ENCODE results near the gene DEPDC1.
A peak's percentile ranks its signal among the peaks of the same experiment; 100 is the strongest.
"Not testable (repeated sequence)": the region's sequence is repeated elsewhere in the genome, so short reads cannot be mapped to it uniquely, and the experiment has no call there.

DEPDC1 gene

DNA sequence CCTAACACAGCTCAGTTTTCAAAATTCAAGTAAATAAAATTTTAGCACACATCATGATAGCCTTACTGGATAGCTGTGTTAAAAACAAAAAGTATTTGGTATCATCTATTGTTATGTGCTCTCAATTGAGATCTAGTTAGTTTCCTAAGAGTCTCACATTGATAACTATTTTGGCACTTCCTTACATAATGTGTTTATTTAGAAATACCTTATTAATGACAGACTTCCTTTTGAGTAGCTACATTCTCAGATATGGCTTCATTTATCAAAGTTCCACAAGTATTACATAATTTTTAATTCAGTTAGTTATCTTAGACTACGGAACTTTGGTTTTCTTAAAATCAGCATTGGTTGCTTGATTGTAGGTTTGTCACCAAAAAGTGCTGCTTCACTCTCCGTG lies 20.3 kb downstream of the DEPDC1 start:
- not testable (repeated sequence) for DNase-seq

DNA sequence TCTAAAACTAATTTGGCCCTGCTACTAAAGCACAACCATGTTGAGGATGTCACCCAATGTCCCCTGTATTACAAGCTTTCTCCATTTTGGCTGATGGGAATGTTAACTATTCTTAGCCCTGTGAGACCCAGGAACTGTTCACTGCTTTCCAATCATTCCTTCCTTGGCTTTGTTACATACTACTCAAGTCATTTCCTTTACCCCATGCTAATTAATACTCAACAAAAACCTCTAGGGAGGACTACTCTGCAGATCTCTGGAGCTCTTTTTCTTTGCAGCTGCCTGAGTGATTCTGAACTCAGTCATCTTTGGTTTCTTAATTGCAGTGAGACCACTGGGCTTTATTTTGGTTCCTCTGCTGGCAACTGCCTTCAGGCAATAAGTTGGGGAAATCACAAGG lies 23.8 kb downstream of the DEPDC1 start:
- DNase-seq: no peak

- peak; percentile 8 for DNase-seq
Observed at GRCh38 chr1:68470388-68470970, 26.4 kb downstream of the DEPDC1 start.

DNA sequence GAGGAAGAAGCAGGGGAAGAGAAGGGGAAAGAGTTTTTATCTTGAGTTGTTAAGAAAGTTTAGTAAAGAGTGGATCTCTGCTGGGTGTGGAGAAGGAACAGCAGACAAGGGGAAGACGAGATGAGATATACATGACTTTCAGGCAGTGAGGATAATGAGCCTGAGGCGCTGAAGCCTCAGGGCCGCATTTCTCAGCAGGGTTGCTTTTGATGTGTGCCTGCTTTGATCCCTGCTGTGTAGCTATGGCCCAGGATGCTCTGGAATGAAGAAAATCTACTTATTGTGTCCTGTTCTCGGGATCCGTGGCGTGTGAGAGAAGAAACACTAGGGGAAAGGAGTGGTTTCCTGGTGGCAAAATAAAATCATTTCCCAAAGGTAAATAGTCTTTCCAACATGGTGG lies 32.0 kb downstream of the DEPDC1 start:
- DNase-seq: no peak

- DNase-seq: no peak
Observed at GRCh38 chr1:68460935-68461334, 35.9 kb downstream of the DEPDC1 start.

DNA sequence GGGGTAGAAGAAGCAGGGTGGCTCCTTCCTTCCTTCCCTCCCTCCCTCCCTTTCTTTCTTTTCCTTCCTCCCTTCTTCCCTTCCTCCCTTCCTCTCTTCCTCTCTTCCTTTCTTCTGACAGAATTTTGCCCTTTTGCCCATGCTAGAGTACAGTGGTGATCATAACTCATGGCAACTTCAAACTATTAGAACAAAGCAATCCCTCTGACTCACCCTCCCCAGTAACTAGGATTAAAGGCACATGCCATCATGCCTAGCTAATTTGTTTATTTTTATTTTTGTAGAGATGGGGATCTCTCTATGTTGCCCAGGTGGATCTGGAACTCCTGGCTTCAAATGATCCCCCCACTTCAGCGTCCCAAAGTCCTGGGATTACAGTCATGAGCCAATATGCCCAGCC lies 37.1 kb downstream of the DEPDC1 start:
- DNase-seq: no peak

DNA sequence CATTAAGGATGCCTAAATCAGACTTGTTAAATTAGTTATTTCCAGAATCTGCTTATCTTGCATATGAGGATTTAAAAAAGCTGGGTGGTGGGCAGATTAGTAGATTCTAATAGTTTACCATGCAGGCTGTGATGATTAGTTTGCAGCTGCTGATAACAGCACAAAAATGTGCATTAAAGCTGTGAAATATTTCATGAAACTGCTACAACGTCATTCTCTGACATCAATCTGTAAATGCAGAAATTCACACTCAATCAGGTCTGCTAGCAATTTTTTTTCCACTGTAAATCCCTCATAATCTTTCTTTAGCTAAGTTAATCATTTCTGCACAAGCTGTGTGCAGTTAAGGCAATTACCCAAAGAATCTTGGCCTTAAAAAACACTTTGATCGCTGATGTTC lies 37.8 kb downstream of the DEPDC1 start:
- no peak for DNase-seq

DNA sequence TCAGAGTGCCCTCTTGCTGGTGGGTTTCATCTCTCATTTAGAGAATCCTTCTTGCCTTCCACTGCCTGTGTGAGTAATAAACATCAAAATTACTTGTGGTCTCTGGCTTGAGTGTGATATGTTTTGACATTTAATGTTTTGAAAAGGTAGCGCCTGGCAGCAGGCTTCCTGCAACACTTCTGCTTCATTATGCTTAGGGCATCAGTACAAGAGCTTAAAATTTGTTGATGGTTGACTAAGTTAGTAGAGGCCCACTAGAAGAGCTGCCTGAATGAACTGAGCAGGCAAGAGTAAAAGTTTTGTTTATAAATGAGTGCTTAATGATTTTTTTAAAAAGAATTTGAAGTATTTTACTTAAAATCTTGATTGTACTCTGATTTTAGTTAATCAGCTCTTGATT lies 40.7 kb downstream of the DEPDC1 start:
- no peak for DNase-seq

GRCh38 chr1:68454534-68454933 lies 42.3 kb downstream of the DEPDC1 start:
- no peak for DNase-seq

- no peak for DNase-seq
Observed at GRCh38 chr1:68453060-68453670, 43.7 kb downstream of the DEPDC1 start.

DNA sequence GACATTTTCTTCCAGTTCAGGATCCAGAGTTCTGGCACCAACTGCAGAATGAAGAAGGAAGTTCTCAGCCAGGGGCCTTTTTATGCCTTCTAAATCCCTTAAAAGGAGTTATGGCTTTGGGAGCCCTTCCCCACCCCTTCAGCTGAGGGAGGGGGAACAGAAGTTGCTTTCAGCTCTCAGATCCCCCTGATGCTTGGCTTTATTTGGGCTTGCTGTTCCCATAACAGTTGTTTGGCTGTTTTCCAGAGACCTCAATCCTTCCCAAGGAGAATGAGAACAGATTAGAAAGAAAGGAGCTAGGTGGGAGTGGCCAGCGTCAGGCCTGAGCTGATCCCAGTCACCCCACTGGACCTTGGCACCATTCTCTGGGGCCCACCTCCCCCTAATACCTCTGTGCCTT lies 47.0 kb downstream of the DEPDC1 start, which contains the start of gene RPE65:
TSS of gene RPE65 (minus strand) at position 54 of the 400 bp plus-strand sequence. CDS start at position 5, 49 bp downstream.
- no peak for DNase-seq

GRCh38 chr1:68448365-68448764 lies 48.5 kb downstream of the DEPDC1 start:
- DNase-seq: no peak

DNA sequence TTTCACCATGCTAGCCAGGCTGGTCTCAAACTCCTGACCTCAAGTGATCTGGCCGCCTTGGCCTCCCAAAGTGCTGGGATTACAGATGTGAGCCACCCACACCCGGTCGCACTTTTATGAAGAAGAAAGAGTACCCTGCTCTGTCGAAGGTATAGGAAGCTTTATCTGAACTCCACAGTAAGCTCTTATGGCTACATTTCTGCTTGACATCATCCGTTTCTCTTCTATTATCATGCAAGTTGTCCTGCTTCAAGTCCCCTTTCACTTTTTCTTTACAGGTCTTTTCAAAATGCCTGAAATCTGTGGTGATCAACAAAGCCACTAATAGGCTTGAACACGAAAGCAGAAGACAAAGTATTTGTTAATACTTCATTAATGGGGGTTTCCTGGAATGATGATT lies 51.2 kb downstream of the DEPDC1 start:
- no peak for DNase-seq

GRCh38 chr1:68442822-68443556 lies 53.9 kb downstream of the DEPDC1 start:
- peak; percentile 34 for DNase-seq

DNA sequence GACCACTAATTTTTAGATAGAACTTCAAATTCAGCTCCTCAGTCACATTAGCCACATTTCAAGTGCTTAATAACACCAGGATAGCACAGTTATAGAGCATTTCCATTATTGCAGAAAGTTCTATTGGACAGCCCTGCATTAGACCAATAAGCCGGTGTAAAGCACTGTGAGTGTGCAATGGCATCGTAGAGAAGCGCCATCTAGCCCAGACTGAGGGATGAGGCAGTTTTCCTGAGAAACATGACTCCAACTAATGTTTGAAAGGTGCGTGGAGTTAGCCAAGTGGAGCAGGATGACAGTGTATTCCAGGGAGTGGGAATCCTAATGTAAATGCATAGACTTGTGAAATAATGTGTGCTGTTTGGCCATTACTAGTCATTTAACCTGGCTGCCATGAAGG lies 54.9 kb downstream of the DEPDC1 start:
- no peak for DNase-seq

DNA sequence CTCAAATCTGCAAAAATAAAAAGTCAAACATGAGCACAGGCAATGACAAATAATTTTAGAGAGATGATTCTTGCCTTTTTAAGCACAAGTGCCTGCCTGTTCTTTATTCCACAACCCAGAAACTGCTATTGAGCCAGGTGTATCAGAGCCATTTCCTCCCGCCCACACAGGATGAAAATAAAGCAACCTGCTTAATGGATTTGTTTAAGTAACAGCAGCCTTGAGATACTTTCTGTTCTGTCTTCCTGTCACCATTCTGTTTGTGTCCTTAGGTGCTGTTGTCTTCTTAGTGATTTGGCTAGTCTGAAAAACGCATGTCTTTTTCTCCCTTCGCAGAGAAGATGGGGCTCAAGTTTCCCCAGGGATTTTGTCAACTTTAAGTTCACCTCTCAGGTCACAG lies 58.6 kb downstream of the DEPDC1 start:
- DNase-seq: no peak

- DNase-seq: no peak
Observed at GRCh38 chr1:68433395-68433794, 63.5 kb downstream of the DEPDC1 start.

GRCh38 chr1:68431076-68431475 lies 65.8 kb downstream of the DEPDC1 start:
- no peak for DNase-seq

GRCh38 chr1:68429233-68429808 lies 67.6 kb downstream of the DEPDC1 start:
- no peak for DNase-seq

DNA sequence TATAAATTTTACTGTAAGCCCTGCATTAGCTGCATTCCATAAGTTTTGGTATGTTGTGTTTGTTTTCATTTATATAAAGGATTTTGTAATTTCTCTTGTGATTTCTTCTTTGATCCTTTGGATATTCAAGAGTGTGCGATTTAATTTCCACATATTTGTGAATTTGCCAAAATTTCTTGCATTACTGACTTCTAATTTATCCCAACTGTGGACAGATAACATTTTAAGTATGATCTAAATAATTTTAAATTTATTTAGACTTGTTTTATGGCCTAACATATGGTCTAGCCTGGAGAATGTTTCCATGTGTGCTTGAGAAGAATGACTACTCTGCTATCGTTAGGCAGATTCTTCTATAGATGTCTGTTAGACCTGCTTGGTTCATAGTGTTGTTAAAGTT lies 70.3 kb downstream of the DEPDC1 start:
- no peak for DNase-seq

Measured in T1000 (cell line).